GM12892 (cell line): ENCODE measurements around the gene PMEPA1.

Experiments used
- POLR2A ChIP-seq: IDR thresholded peaks from 2 replicates; pipeline ENCODE4 v1.6.1; 2011; ENCODE audit warnings: low read depth, low read length, control low read depth
- POLR2AphosphoS5 ChIP-seq: IDR thresholded peaks from 2 replicates; pipeline ENCODE4 v1.6.1; 2011; ENCODE audit warnings: low read depth, low read length, control low read depth
- TAF1 ChIP-seq: IDR thresholded peaks from 2 replicates; pipeline ENCODE4 v1.6.1; 2011; ENCODE audit warnings: low read depth, mild to moderate bottlenecking, control low read depth, low read length, borderline replicate concordance

DNA sequence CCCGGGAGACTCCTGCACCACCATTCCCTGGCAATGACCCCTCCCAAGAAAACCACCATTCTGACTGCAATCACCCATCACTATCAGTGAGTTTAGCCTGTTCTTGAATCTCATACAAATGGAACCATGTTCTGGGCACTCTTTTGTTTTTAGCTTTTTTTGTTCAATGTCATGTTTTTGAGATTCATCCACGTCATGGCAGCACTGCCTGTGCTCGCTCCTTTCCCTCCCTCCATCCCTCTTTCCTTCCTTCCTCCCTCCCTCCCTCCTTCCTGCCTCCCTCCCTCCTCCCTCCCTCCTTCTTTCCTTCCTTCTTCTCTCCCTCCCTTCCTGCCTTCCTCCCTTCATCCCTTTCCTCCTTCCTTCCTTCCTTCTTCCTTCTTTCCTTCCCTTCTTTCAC is 44.4 kb upstream of the PMEPA1 start:
- TF ChIP-seq POLR2A (no peak), POLR2AphosphoS5 (no peak), TAF1 (no peak)
